ENCODE results near the gene GIPR.
A peak's percentile ranks its signal among the peaks of the same experiment; 100 is the strongest.

GIPR gene

GRCh38 chr19:45692187-45693105 lies 24.4 kb downstream of the GIPR start, which contains the start of gene QPCTL:
TSS of gene QPCTL (plus strand) at chr19:45692666. CDS start at chr19:45692704, 38 bp downstream.
- Histone ChIP-seq H3K27me3 (ENCODE audit: low read depth) (no peaks in the 10 kb centered on the region), H3K9me3 (no peaks in the 10 kb centered on the region), H3K36me3 (replicated peaks) (peaks cover 33% of the 10 kb centered on the region), H3K4me3 (peak within 1 kb of the TSS; percentile 93), H3K4me1 (peaks cover 4% of the 10 kb centered on the region)
- in situ Hi-C loops (cut with MboI; ENCODE audit: low sequenced_read_pairs), result no loop called here
- DNase-seq (ENCODE audit: low spot score in 2 of 2), result peak; percentile 99

GRCh38 chr19:45693106-45693788 lies 25.2 kb downstream of the GIPR start:
- in situ Hi-C loops (cut with MboI; ENCODE audit: low sequenced_read_pairs), result no loop called here
- Histone ChIP-seq H3K4me3 (peak overlapping the region; percentile 93), H3K27me3 (ENCODE audit: low read depth) (no peaks in the 10 kb centered on the region), H3K36me3 (replicated peaks) (peaks cover 25% of the 10 kb centered on the region), H3K9me3 (no peaks in the 10 kb centered on the region), H3K4me1 (peaks cover 4% of the 10 kb centered on the region)
- DNase-seq (ENCODE audit: low spot score in 2 of 2), result peak; percentile 73 to 93

GRCh38 chr19:45701676-45702075 lies 33.7 kb downstream of the GIPR start:
- Histone ChIP-seq H3K4me3 (no peak overlapping the region), H3K9me3 (no peaks in the 10 kb centered on the region), H3K4me1 (no peaks in the 10 kb centered on the region), H3K27me3 (ENCODE audit: low read depth) (no peaks in the 10 kb centered on the region), H3K36me3 (replicated peaks) (peaks cover 34% of the 10 kb centered on the region)
- in situ Hi-C loops (cut with MboI; ENCODE audit: low sequenced_read_pairs), result no loop called here
- no peak for DNase-seq (ENCODE audit: low spot score in 2 of 2)

GRCh38 chr19:45705115-45705514 lies 37.1 kb downstream of the GIPR start:
- H3K4me1 ChIP-seq, result no peaks in the 10 kb centered on the region
- H3K36me3 ChIP-seq (replicated peaks), result peaks cover 29% of the 10 kb centered on the region
- no peak for DNase-seq (ENCODE audit: low spot score in 2 of 2)
- in situ Hi-C loops (cut with MboI; ENCODE audit: low sequenced_read_pairs), result no loop called here
- H3K27me3 ChIP-seq (ENCODE audit: low read depth), result no peaks in the 10 kb centered on the region
- no peak overlapping the region for H3K4me3 ChIP-seq
- H3K9me3 ChIP-seq, result no peaks in the 10 kb centered on the region

GRCh38 chr19:45705710-45706415 lies 37.8 kb downstream of the GIPR start:
- H3K9me3 ChIP-seq, result no peaks in the 10 kb centered on the region
- no peaks in the 10 kb centered on the region for H3K27me3 ChIP-seq (ENCODE audit: low read depth)
- H3K36me3 ChIP-seq (replicated peaks), result peaks cover 29% of the 10 kb centered on the region
- DNase-seq (ENCODE audit: low spot score in 2 of 2), result no peak
- in situ Hi-C loops (cut with MboI; ENCODE audit: low sequenced_read_pairs), result no loop called here
- no peak overlapping the region for H3K4me3 ChIP-seq
- no peaks in the 10 kb centered on the region for H3K4me1 ChIP-seq

- H3K36me3 ChIP-seq (replicated peaks), result peaks cover 13% of the 10 kb centered on the region
- in situ Hi-C loops (cut with MboI; ENCODE audit: low sequenced_read_pairs), result no loop called here
- H3K27me3 ChIP-seq (ENCODE audit: low read depth), result no peaks in the 10 kb centered on the region
- no peaks in the 10 kb centered on the region for H3K4me1 ChIP-seq
- H3K9me3 ChIP-seq, result no peaks in the 10 kb centered on the region
- DNase-seq (ENCODE audit: low spot score in 2 of 2), result no peak
- no peak overlapping the region for H3K4me3 ChIP-seq
Measured at GRCh38 chr19:45710356-45711130, 42.5 kb downstream of the GIPR start.

- Histone ChIP-seq H3K4me1 (peaks cover 3% of the 10 kb centered on the region), H3K27me3 (ENCODE audit: low read depth) (no peaks in the 10 kb centered on the region), H3K4me3 (no peak overlapping the region), H3K36me3 (replicated peaks) (peaks cover 13% of the 10 kb centered on the region), H3K9me3 (no peaks in the 10 kb centered on the region)
- no peak for DNase-seq (ENCODE audit: low spot score in 2 of 2)
- in situ Hi-C loops (cut with MboI; ENCODE audit: low sequenced_read_pairs), result no loop called here
Measured at GRCh38 chr19:45711851-45712698, 44.1 kb downstream of the GIPR start.

GRCh38 chr19:45712699-45713067 lies 44.7 kb downstream of the GIPR start:
- no peaks in the 10 kb centered on the region for H3K9me3 ChIP-seq
- peaks cover 3% of the 10 kb centered on the region for H3K4me1 ChIP-seq
- in situ Hi-C loops (cut with MboI; ENCODE audit: low sequenced_read_pairs), result no loop called here

GRCh38 chr19:45713141-45713540 lies 45.1 kb downstream of the GIPR start:
- Histone ChIP-seq H3K4me1 (peaks cover 6% of the 10 kb centered on the region), H3K4me3 (no peak overlapping the region), H3K9me3 (no peaks in the 10 kb centered on the region), H3K27me3 (ENCODE audit: low read depth) (no peaks in the 10 kb centered on the region), H3K36me3 (replicated peaks) (peaks cover 13% of the 10 kb centered on the region)
- no peak for DNase-seq (ENCODE audit: low spot score in 2 of 2)
- in situ Hi-C loops (cut with MboI; ENCODE audit: low sequenced_read_pairs), result no loop called here

More at GRCh38 chr19:45712699-45713067, 44.7 kb downstream of the GIPR start:
- Histone ChIP-seq H3K4me3 (no peak overlapping the region), H3K36me3 (replicated peaks) (peaks cover 13% of the 10 kb centered on the region), H3K27me3 (ENCODE audit: low read depth) (no peaks in the 10 kb centered on the region)
- DNase-seq (ENCODE audit: low spot score in 2 of 2), result no peak

GRCh38 chr19:45715139-45715538 lies 47.1 kb downstream of the GIPR start:
- peaks cover 13% of the 10 kb centered on the region for H3K36me3 ChIP-seq (replicated peaks)
- H3K9me3 ChIP-seq, result no peaks in the 10 kb centered on the region
- H3K27me3 ChIP-seq (ENCODE audit: low read depth), result no peaks in the 10 kb centered on the region
- H3K4me1 ChIP-seq, result peaks cover 8% of the 10 kb centered on the region
- no peak for DNase-seq (ENCODE audit: low spot score in 2 of 2)
- H3K4me3 ChIP-seq, result no peak overlapping the region
- in situ Hi-C loops (cut with MboI; ENCODE audit: low sequenced_read_pairs), result no loop called here

- H3K9me3 ChIP-seq, result no peaks in the 10 kb centered on the region
- H3K4me1 ChIP-seq, result peaks cover 8% of the 10 kb centered on the region
- H3K27me3 ChIP-seq (ENCODE audit: low read depth), result no peaks in the 10 kb centered on the region
- peak; percentile 33 to 39 for DNase-seq (ENCODE audit: low spot score in 2 of 2)
- in situ Hi-C loops (cut with MboI; ENCODE audit: low sequenced_read_pairs), result no loop called here
- H3K4me3 ChIP-seq, result peak overlapping the region; percentile 61
- H3K36me3 ChIP-seq (replicated peaks), result peaks cover 13% of the 10 kb centered on the region
Measured at GRCh38 chr19:45716359-45717130, 48.5 kb downstream of the GIPR start.
